WERI-Rb-1 (cell line): ENCODE measurements around the gene KRTAP21-1.

Source experiments
- DNase-seq: peaks from one replicate; pipeline ENCODE4 v3.0.0-alpha.2; 2020
- H3K27ac ChIP-seq: fragments of 250-450 bp; sonication (Bioruptor Pico); 2 replicates; pipeline ENCODE4 v1.5.1; 2020; ENCODE audit warnings: mild to moderate bottlenecking, moderate library complexity
- H3K27me3 ChIP-seq: fragments of 250-450 bp; sonication (Bioruptor Pico); 2 replicates; pipeline ENCODE4 v1.5.1; 2021; ENCODE audit warnings: mild to moderate bottlenecking, low read depth, moderate library complexity; ENCODE audit not compliant: insufficient read depth, severe bottlenecking
- H3K36me3 ChIP-seq: fragments of 250-450 bp; sonication (Bioruptor Pico); 2 replicates; pipeline ENCODE4 v1.5.1; 2020; ENCODE audit warnings: mild to moderate bottlenecking, moderate library complexity
- H3K4me3 ChIP-seq: 2 replicates; pipeline ENCODE4 v1.5.1; 2011; ENCODE audit warnings: low read depth, mild to moderate bottlenecking, control low read depth, low read length
- H3K9me3 ChIP-seq: fragments of 250-450 bp; sonication (Bioruptor Pico); 2 replicates; pipeline ENCODE4 v1.5.1; 2021; ENCODE audit warnings: mild to moderate bottlenecking, moderate library complexity; ENCODE audit not compliant: severe bottlenecking
- CTCF ChIP-seq: IDR thresholded peaks from 2 replicates; pipeline ENCODE4 v1.5.1; 2011; ENCODE audit warnings: low read depth, mild to moderate bottlenecking, control low read depth, inconsistent platforms, low read length

The KRTAP21-1 gene

GRCh38 chr21:30718239-30718909 lies 36.9 kb downstream of the KRTAP21-1 start, which contains the start of gene KRTAP21-3:
Gene KRTAP21-3, minus strand, starts transcription at chr21:30718777. Its CDS starts 18 bp downstream, at chr21:30718759.
- H3K36me3 ChIP-seq: no peaks in the 10 kb centered on the region
- H3K27me3 ChIP-seq: peaks cover 78% of the 10 kb centered on the region
- H3K9me3 ChIP-seq: no peaks in the 10 kb centered on the region
- no peak within 1 kb of the TSS for H3K27ac ChIP-seq
- DNase-seq: no peak
- TF ChIP-seq CTCF: no peak
- H3K4me3 ChIP-seq: no peak within 1 kb of the TSS

- Histone ChIP-seq H3K27me3 (peaks cover 73% of the 10 kb centered on the region), H3K27ac (no peak overlapping the region), H3K4me3 (no peak overlapping the region), H3K9me3 (no peaks in the 10 kb centered on the region), H3K36me3 (no peaks in the 10 kb centered on the region)
- no peak for DNase-seq
- TF ChIP-seq CTCF: no peak
Measured at GRCh38 chr21:30717105-30717504, 38.1 kb downstream of the KRTAP21-1 start.

GRCh38 chr21:30714946-30715345 lies 40.3 kb downstream of the KRTAP21-1 start:
- Histone ChIP-seq H3K4me3 (no peak overlapping the region), H3K27me3 (peaks cover 80% of the 10 kb centered on the region), H3K36me3 (no peaks in the 10 kb centered on the region), H3K27ac (no peak overlapping the region), H3K9me3 (no peaks in the 10 kb centered on the region)
- no peak for DNase-seq
- no peak for TF ChIP-seq CTCF

GRCh38 chr21:30714456-30714855 lies 40.8 kb downstream of the KRTAP21-1 start:
- H3K9me3 ChIP-seq: no peaks in the 10 kb centered on the region
- H3K36me3 ChIP-seq: no peaks in the 10 kb centered on the region
- no peak overlapping the region for H3K4me3 ChIP-seq
- no peak for DNase-seq
- no peak for TF ChIP-seq CTCF
- peaks cover 80% of the 10 kb centered on the region for H3K27me3 ChIP-seq
- no peak overlapping the region for H3K27ac ChIP-seq

- TF ChIP-seq CTCF: no peak
- peaks cover 76% of the 10 kb centered on the region for H3K27me3 ChIP-seq
- H3K27ac ChIP-seq: no peak overlapping the region
- no peak overlapping the region for H3K4me3 ChIP-seq
- no peaks in the 10 kb centered on the region for H3K9me3 ChIP-seq
- no peaks in the 10 kb centered on the region for H3K36me3 ChIP-seq
- DNase-seq: no peak
Measured at GRCh38 chr21:30713766-30714165, 41.5 kb downstream of the KRTAP21-1 start.

GRCh38 chr21:30710499-30710898 lies 44.7 kb downstream of the KRTAP21-1 start:
- H3K4me3 ChIP-seq: no peak overlapping the region
- H3K27me3 ChIP-seq: peaks cover 74% of the 10 kb centered on the region
- no peaks in the 10 kb centered on the region for H3K36me3 ChIP-seq
- no peak overlapping the region for H3K27ac ChIP-seq
- H3K9me3 ChIP-seq: no peaks in the 10 kb centered on the region
- TF ChIP-seq CTCF: no peak
- DNase-seq: no peak
